HG03439 (cell line): ENCODE results near the gene FARS2.
"Not testable (repeated sequence)": the region's sequence is repeated elsewhere in the genome, so short reads cannot be mapped to it uniquely, and the experiment has no call there.

Experiments used
- ATAC-seq: cut with Tn5 transposase; IDR thresholded peaks from one replicate; pipeline ENCODE4 v1.9.1; 2021; ENCODE audit warnings: mild to moderate bottlenecking, moderate library complexity; ENCODE audit not compliant: unreplicated experiment

Gene FARS2

DNA sequence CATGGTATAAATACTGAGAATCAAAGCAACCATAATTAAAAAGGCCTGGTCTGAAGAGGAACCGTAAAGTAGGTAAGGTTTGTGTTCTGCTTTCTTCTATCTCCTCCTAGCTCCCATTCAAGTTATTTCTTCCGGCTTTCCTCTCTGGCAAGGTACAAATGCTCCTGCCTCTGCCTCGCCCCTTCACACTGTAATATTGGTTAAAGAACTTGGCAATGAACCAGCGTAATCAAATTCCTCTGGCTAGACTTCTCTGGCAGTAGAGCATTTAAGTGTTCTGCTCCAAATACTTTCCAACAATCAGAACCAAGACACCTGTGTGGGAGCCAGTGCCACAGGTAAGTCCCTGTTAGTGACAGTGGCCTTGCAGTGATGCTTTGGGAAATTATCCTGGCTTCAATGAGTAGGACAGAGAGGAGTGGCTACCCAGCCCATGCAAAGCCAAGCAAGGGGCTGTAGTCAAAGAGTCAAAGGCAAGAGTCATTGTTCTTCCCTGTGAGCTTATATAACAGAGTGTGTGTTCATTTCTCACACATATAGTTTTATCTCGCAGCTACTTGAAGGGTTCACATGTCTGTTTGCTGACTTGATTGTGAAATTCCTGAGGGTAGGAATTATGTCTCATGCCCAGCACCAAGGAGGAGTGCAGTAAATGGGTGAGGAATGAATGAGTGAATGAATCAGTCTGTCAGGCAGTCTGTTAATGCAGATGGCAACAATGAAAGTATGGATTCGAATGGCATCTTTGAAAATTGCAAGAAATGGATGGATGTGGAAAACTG lies 416.1 kb downstream of the FARS2 start:
- no peak for ATAC-seq

GRCh38 chr6:5679270-5679669 lies 418.0 kb downstream of the FARS2 start:
- ATAC-seq, result no peak

GRCh38 chr6:5679691-5680090 lies 418.4 kb downstream of the FARS2 start:
- ATAC-seq, result no peak

- ATAC-seq, result no peak
Measured at GRCh38 chr6:5680095-5680494, 418.8 kb downstream of the FARS2 start.

DNA sequence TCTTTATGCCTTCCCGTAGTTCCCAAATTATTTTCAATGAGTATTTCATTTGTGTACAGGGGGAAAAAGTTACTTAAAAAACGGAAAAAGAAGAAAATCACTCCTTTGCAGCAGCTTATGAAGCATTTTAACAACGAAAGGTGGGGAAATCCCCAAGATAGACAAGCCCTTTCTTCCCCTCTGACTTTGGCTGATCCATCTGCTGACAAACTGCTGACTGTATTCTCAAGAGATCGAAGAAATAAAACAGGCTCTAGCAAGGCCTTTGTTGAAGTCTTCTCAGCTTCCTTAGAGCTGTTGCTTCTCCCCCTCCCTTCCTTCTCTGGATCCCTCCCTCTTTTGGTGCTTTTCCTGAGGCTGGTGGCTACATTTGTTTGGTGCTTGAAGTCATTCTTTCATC lies 420.2 kb downstream of the FARS2 start:
- no peak for ATAC-seq

GRCh38 chr6:5682530-5682929 lies 421.2 kb downstream of the FARS2 start:
- no peak for ATAC-seq

GRCh38 chr6:5683747-5684146 lies 422.4 kb downstream of the FARS2 start:
- ATAC-seq, result not testable (repeated sequence)

DNA sequence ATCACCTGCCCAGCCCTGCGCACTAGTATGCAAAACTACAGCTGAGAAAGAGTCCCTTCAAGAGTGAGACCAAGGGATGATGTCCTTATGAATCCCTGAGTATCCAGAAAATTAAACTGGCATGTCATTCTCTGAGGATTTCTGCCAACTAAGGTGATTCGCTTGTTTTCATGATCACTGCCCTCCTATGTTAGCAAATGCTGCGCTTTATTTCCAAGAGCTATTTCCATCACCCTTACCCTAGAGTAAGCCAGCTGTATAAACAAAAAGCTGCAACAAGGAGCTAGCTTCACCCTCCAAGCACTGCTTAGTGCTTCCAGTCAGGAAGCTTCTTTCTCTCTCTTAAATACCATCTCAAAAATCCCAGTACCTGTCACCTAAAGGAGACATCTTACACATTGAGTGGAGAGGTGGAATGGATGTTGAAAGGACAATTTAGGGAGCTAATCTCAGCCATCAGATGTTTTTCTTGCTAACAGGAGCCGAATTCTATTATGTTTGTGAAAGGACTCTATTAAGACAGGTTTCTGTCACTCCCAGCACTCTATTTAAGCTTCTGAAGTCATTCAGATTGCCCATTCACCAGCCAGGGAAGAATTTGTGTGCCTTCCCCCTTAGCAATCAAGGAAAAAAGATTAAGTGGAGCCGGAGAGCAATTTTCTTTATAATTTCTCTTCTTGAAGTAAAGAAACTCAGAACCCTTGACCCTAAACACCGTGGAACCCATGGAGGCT lies 423.2 kb downstream of the FARS2 start:
- ATAC-seq, result no peak

DNA sequence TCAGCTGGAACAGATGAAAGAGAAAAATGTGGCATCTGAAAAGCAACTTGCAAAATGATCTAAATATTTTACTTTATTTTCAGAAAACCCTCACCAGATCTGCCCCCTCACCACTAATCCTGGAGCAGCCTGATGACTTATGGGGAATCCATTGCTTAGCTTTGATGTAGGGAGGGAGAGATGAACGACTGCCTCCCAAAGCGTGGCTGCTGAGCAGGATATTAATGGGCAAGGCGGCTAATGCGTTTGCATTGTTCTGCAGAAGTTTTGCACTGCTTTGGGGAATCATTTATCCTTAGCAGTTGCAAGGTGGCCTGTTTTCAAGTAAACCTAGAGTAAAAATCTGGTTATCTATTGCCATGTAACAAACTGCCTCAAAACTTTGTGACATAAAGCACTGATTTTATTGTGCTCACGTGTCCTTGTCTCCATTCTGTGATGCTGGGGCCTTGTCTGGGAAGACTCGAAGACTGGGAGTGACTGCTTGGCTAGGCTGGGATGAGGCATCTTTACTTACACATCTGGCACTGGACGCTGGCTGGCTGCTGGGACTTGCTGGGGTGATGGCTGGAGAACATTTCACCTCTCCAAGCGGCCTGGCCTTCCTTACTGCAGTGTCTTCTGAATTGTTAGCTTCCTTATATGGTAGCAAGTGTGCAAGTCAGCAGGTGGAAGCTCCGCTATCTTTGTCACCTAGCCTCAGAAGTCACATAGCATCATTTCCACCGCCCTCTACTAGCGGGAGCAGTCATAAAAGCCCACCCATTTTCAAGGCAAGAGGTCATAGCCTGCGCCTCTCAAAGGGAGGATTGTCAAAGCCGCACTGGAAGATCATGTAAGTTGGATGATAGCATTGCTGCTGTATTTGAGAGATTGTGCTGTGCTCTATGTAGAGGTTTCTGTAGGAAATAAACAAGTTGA lies 432.2 kb downstream of the FARS2 start:
- no peak for ATAC-seq

DNA sequence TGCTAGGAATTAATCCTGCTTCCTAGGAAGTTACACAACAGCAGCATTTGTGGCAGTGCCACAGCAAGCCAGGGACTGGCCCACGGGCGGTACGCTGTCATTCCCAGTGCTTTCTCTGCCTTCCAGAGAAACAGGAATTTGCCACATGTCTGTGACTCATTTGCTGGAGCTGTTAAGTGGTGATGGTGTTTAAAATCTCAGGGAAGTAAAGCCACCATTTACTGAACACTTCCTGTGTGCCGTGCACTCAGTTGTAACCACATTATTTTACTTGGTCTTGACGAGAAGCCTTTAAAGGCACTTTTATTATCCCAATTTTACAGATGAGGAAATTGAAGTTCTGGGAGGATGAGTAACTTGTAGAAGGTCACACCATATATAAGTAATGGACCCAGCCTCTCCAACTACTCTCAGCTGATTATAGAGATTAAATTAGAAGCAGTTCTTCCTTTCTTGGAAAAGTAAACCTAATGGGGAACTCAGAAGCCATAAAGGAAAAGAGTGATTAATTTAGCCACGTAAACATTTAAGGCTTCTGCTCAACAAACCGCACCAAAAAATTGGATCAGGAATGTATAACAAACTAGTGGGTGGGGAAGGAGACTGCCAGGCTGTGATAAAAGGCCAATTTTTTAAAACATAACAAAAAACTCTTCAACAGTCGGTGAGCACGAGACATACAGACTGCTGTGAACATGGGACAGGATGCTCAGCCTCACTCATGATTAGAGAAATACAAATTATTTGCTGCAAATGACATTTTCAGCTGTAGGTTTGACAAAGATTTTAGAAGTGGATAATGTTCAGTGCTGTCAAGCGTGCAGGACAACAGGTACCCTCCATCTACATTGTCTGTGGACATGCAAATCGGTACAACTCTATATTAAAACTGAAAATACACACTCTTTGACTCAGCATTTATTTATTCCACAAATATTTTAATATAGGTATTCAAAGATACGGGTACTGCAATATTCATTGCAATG lies 434.2 kb downstream of the FARS2 start:
- no peak for ATAC-seq

- no peak for ATAC-seq
Measured at GRCh38 chr6:5697508-5697907, 436.2 kb downstream of the FARS2 start.

DNA sequence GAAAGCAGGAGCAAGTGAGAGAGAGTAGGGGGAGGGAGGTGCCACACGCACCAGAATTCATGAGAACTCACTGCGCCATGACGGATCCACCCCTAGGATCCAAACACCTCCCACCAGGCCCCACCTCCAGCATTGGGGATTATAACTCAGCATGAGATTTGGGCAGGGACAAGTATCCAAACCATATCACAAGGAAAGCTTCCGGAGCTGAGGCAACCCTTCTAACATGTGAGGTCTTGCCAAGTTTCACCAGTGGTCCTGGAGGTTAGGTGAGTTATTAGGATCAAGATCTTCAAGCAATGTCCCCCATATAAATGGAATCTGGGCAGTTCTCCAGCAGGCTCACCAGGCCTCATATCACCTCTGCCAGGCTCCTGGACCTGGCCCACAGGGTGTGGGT lies 437.0 kb downstream of the FARS2 start:
- ATAC-seq, result no peak

DNA sequence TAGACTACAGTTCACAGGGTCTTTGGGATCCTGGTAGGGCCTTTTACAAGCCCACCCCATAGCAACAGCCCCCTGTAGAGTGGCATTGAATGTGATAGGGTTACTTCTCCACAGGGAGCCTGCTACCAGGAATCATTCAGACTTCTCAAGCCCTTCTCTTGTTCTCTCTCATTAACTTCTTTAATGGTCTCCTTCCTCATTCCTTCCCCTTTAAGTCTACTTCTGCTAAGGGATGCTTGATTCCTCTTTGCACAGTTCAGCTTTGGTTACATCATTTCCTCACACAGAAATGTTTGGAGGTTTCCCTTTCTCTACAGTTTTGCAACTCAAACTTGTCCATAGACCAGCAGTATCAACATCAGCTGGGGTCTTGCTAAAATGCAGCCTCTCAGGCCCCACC lies 437.8 kb downstream of the FARS2 start:
- not testable (repeated sequence) for ATAC-seq

GRCh38 chr6:5701174-5701573 lies 439.9 kb downstream of the FARS2 start:
- no peak for ATAC-seq

- no peak for ATAC-seq
Measured at GRCh38 chr6:5704708-5705107, 443.4 kb downstream of the FARS2 start.

GRCh38 chr6:5705252-5705651 lies 443.9 kb downstream of the FARS2 start:
- ATAC-seq, result no peak

GRCh38 chr6:5706124-5707033 lies 445.1 kb downstream of the FARS2 start:
- ATAC-seq, result no peak

- no peak for ATAC-seq
Measured at GRCh38 chr6:5707281-5708045, 446.1 kb downstream of the FARS2 start.
